HG03565 (cell line): ENCODE measurements around the gene POMGNT1.

Source experiments
- ATAC-seq: cut with Tn5 transposase; IDR thresholded peaks from one replicate; pipeline ENCODE4 v1.9.1; 2021; ENCODE audit warnings: mild to moderate bottlenecking, moderate library complexity; ENCODE audit not compliant: unreplicated experiment

The POMGNT1 gene

GRCh38 chr1:46158312-46159281 lies 39.6 kb downstream of the POMGNT1 start:
- ATAC-seq = no peak

GRCh38 chr1:46157916-46158311 lies 40.3 kb downstream of the POMGNT1 start:
- ATAC-seq = no peak

- ATAC-seq = no peak
Measured at GRCh38 chr1:46153732-46154131, 44.5 kb downstream of the POMGNT1 start.

DNA sequence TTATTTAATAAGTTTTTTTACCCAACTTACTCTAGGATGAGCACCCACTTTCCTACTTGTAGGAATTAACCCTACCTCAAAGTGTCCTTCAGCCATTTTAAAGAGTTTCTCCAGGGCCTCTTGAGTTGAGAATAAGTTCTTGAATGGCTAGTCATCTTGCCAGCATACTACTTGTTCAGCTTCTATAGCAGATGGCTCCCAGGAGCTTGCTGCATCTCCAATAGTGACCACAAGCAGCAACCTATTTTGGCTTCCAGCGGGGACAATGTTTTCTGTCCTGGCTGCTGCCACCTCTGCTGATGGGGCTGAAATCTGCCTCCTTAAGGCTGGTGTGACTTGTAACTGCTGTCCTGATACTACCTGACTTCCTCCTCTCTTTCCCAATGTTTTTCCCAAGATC lies 45.0 kb downstream of the POMGNT1 start:
- no peak for ATAC-seq

DNA sequence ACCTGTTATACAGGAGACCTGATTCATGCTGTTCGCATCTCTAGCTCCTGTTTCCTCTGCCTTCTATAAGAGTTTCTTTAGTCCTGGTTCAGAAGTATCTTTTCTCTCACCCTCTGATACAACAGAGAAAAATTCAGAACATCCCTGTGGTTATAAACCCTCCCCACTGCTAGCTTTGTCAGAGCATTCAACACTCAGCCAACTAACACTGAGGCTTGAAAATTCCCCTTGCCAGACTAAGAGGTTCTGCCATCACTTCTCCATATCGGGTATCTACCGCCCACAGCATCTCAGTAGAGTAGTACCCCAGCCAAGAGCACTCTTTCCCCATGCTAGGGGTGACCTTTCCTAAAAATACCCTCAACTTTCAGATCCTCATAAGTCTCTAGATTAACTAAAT lies 46.2 kb downstream of the POMGNT1 start:
- no peak for ATAC-seq

GRCh38 chr1:46150085-46150484 lies 48.1 kb downstream of the POMGNT1 start:
- ATAC-seq = no peak

DNA sequence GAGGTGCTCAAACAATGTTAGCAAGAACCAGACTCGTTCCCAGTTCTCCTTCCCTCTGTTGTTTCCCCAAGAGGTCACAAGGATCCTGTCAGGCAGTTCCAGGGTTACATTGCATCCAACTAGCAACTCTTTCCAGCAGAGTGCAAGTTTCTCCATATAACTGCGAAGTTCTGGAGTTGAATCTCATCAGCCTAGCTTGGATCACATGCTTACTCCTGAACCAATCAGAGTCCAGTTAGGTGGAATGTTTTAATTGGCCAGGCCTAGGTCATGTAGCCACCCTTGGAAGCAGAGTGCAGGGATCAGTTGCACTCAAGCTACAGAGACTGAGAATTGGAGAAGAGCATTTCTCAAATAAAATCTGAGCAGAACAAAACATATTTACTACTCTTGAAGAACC lies 49.9 kb downstream of the POMGNT1 start:
- ATAC-seq = no peak
